Astrocyte (in vitro differentiated cells and primary cell): ENCODE results near the gene TIMM10. TPM values are rescaled to one million over a fixed set of nuclear protein-coding genes. Genes with fewer than 3 reads are reported as not detected.

Experiments
- DNase-seq: peaks from one replicate; pipeline ENCODE4 v3.0.0-alpha.2; 2010; ENCODE audit warnings: low read depth
- FAIRE-seq: peaks from 2 replicates; lab custom pipeline; 2011; peaks lifted over from hg19 to GRCh38; lab: Jason Lieb, UNC
- H2AFZ ChIP-seq: 2 replicates; pipeline ENCODE4 v1.6.0; 2012; ENCODE audit warnings: low read depth, low read length, inconsistent platforms
- H3K27ac ChIP-seq: 2 replicates; pipeline ENCODE4 v1.5.1; 2011; ENCODE audit warnings: low read depth, low read length, inconsistent platforms
- H3K27me3 ChIP-seq: 2 replicates; pipeline ENCODE4 v1.6.0; 2011; ENCODE audit warnings: low read length, inconsistent platforms; ENCODE audit not compliant: insufficient read depth
- H3K36me3 ChIP-seq: 2 replicates; pipeline ENCODE4 v1.5.1; 2011; ENCODE audit warnings: low read length, inconsistent platforms; ENCODE audit not compliant: insufficient read depth
- H3K4me1 ChIP-seq: 2 replicates; pipeline ENCODE4 v1.5.1; 2011; ENCODE audit warnings: low read length, inconsistent platforms; ENCODE audit not compliant: insufficient read depth
- H3K4me2 ChIP-seq: 2 replicates; pipeline ENCODE4 v1.6.0; 2012; ENCODE audit warnings: low read length, inconsistent platforms
- H3K4me3 ChIP-seq: 2 replicates; pipeline ENCODE4 v1.5.1; 2011; ENCODE audit warnings: low read depth, mild to moderate bottlenecking, low read length, inconsistent platforms; ENCODE audit not compliant: insufficient read depth
- H3K79me2 ChIP-seq: 2 replicates; pipeline ENCODE4 v1.6.0; 2012; ENCODE audit warnings: mild to moderate bottlenecking, low read length, inconsistent platforms; ENCODE audit not compliant: insufficient read depth
- H3K9ac ChIP-seq: 2 replicates; pipeline ENCODE4 v1.6.0; 2012; ENCODE audit warnings: mild to moderate bottlenecking, low read length, inconsistent platforms
- H3K9me3 ChIP-seq: 2 replicates; pipeline ENCODE4 v1.5.1; 2012; ENCODE audit warnings: low read depth, mild to moderate bottlenecking, low read length, inconsistent platforms; ENCODE audit not compliant: insufficient read depth
- H4K20me1 ChIP-seq: 2 replicates; pipeline ENCODE4 v1.6.0; 2012; ENCODE audit warnings: low read length, inconsistent platforms; ENCODE audit not compliant: insufficient read depth
- H3K27ac Mint-ChIP-seq: one replicate; pipeline ENCODE4 v1.8.0; 2021; ENCODE audit warnings: mild to moderate bottlenecking, mixed read lengths; ENCODE audit not compliant: unreplicated experiment
- H3K27me3 Mint-ChIP-seq: one replicate; pipeline ENCODE4 v1.8.0; 2021; ENCODE audit warnings: low read depth, mixed read lengths; ENCODE audit not compliant: unreplicated experiment
- H3K36me3 Mint-ChIP-seq: one replicate; pipeline ENCODE4 v1.8.0; 2021; ENCODE audit warnings: low read depth, mixed read lengths; ENCODE audit not compliant: unreplicated experiment
- H3K4me1 Mint-ChIP-seq: one replicate; pipeline ENCODE4 v1.8.0; 2021; ENCODE audit warnings: low read depth, mixed read lengths; ENCODE audit not compliant: unreplicated experiment
- H3K4me3 Mint-ChIP-seq: one replicate; pipeline ENCODE4 v1.8.0; 2021; ENCODE audit warnings: mild to moderate bottlenecking, moderate library complexity, mixed read lengths; ENCODE audit not compliant: unreplicated experiment
- H3K9me3 Mint-ChIP-seq: one replicate; pipeline ENCODE4 v1.8.0; 2021; ENCODE audit warnings: mild to moderate bottlenecking, mixed read lengths; ENCODE audit not compliant: unreplicated experiment
- EZH2 ChIP-seq: IDR thresholded peaks from 2 replicates; pipeline ENCODE4 v1.6.1; 2012; ENCODE audit warnings: mild to moderate bottlenecking, low read length, inconsistent platforms; ENCODE audit not compliant: insufficient read depth
- total RNA-seq: library from RNA; stranded (reverse); gene quantifications from 2 replicates; pipeline ENCODE4 v1.2.1, GENCODE V29; 2021
- TF ChIP-seq, protein P1 (sequence below): IDR thresholded peaks from 2 replicates; pipeline ENCODE4 v1.5.1; 2011; ENCODE audit warnings: low read depth, mild to moderate bottlenecking, inconsistent platforms, low read length, moderate library complexity; ENCODE audit not compliant: insufficient read depth

Gene TIMM10
- total RNA-seq, 1 donor from 2014 or later: 56.1 TPM

DNA sequence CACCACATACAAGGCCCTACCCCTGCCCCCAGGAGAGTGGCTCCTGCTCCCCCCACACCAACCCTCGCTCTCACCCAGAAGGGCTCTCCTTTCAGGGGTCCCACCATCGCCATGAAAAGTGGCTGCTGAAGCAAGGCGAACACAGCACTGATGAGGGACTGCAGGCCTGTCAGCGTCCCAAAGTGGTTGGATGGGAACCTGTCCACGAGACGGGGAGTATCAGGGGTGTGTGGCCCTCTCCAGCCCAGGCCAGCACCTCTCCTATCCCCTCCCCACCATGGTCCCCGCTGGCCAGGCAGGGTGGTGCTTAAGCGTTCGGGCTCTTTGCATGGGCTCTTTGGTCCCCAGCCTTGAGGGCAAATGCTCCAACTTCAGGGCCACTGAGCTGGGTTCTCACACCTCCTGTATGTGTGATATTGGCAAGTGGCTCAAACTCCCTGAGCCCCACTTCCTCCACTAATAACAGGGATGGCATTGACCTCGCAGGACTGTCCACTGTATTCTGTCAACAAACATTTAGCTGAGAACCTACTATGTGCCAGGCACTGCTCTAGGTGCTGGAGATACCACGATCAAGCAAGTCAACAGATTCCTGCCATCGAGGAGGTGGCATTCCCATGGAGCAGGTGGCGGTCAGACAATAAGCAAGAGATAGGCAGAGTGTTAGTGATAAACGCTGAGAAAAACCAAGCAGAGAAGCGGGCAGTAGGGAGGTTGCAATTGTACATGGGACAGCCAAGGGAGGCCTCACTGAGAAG lies 43.4 kb downstream of the TIMM10 start:
- H2AFZ ChIP-seq: no peak overlapping the region
- Mint-ChIP-seq H3K9me3 (no peaks in the 10 kb centered on the region), H3K4me3 (no peak overlapping the region), H3K4me1 (peaks cover 2% of the 10 kb centered on the region), H3K27me3 (peaks cover 48% of the 10 kb centered on the region), H3K27ac (no peak overlapping the region), H3K36me3 (peaks cover 11% of the 10 kb centered on the region)
- DNase-seq: no peak
- no peak for FAIRE-seq
- no peaks in the 10 kb centered on the region for H3K79me2 ChIP-seq
- no peak overlapping the region for H3K9ac ChIP-seq
- H3K27me3 ChIP-seq: peaks cover 12% of the 10 kb centered on the region
- H4K20me1 ChIP-seq: peaks cover 4% of the 10 kb centered on the region
- H3K4me3 ChIP-seq: no peak overlapping the region
- H3K27ac ChIP-seq: no peak overlapping the region
- H3K36me3 ChIP-seq: no peaks in the 10 kb centered on the region
- H3K4me1 ChIP-seq: peaks cover 7% of the 10 kb centered on the region
- H3K9me3 ChIP-seq: no peaks in the 10 kb centered on the region
- TF ChIP-seq, protein P1, sequence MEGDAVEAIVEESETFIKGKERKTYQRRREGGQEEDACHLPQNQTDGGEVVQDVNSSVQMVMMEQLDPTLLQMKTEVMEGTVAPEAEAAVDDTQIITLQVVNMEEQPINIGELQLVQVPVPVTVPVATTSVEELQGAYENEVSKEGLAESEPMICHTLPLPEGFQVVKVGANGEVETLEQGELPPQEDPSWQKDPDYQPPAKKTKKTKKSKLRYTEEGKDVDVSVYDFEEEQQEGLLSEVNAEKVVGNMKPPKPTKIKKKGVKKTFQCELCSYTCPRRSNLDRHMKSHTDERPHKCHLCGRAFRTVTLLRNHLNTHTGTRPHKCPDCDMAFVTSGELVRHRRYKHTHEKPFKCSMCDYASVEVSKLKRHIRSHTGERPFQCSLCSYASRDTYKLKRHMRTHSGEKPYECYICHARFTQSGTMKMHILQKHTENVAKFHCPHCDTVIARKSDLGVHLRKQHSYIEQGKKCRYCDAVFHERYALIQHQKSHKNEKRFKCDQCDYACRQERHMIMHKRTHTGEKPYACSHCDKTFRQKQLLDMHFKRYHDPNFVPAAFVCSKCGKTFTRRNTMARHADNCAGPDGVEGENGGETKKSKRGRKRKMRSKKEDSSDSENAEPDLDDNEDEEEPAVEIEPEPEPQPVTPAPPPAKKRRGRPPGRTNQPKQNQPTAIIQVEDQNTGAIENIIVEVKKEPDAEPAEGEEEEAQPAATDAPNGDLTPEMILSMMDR: no peak
- TF ChIP-seq EZH2: no peak
- no peak overlapping the region for H3K4me2 ChIP-seq

DNA sequence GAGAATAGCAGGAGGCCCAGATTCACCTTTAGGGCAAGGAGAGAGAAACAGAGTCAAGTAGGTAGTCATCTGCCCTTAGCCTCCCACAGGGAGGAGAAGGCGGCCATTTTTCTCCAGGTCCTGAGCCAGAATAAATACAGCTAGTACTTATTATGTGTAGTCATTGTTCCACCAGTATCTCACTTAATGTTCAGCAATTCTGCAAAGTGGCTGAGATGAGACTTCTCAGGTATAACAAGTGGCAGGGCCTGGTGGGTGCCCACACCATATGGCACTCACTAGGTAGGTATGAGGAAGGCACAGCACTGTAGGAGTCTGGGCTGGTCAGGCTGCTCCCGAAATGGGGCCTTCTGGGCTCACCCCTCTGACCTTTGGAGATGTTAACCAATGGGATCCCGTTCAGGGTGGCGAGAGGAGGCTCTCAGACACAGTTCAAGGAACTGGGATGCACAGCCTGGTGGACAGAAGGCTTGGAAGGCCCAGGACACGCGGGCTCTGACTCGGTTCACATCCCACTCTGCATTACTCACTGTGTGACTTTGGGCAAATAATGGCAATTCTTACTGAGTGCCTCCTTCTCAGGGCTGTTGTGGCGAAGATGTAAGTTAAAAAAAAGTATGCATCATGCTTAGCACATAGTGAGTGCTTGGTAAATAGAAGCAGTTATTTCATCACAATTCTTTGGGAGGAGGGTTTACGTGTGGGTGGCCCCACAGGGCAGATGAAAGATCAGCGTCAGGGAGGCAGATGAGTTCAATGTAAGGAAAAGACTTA lies 45.1 kb downstream of the TIMM10 start:
- H4K20me1 ChIP-seq: no peaks in the 10 kb centered on the region
- H3K9ac ChIP-seq: no peak overlapping the region
- H3K36me3 Mint-ChIP-seq: peaks cover 11% of the 10 kb centered on the region
- H3K4me1 Mint-ChIP-seq: peaks cover 2% of the 10 kb centered on the region
- H3K27me3 ChIP-seq: peaks cover 28% of the 10 kb centered on the region
- H3K79me2 ChIP-seq: no peaks in the 10 kb centered on the region
- FAIRE-seq (no peak), DNase-seq (no peak)
- no peaks in the 10 kb centered on the region for H3K9me3 ChIP-seq
- no peaks in the 10 kb centered on the region for H3K36me3 ChIP-seq
- H3K27ac ChIP-seq: no peak overlapping the region
- no peak overlapping the region for H3K4me2 ChIP-seq
- peaks cover 7% of the 10 kb centered on the region for H3K4me1 ChIP-seq
- TF ChIP-seq, protein P1: no peak
- TF ChIP-seq EZH2: no peak
- H3K4me3 ChIP-seq: no peak overlapping the region
- no peak overlapping the region for H3K4me3 Mint-ChIP-seq
- H3K9me3 Mint-ChIP-seq: no peaks in the 10 kb centered on the region
- H2AFZ ChIP-seq: no peak overlapping the region
- H3K27ac Mint-ChIP-seq: no peak overlapping the region
- H3K27me3 Mint-ChIP-seq: peaks cover 64% of the 10 kb centered on the region
